ENCODE data around the gene CNN2.

GRCh38 chr19:1026783-1027649 is 608 bp downstream of the CNN2 start:
- TF ChIP-seq CTCF (IDR thresholded peaks at IDR 0.05) = no peak
- TF ChIP-seq POLR2A (IDR thresholded peaks at IDR 0.05) = no peak
